Measurements from ENCODE around the gene WNT3. TPM values are rescaled to one million over a fixed set of nuclear protein-coding genes. Genes with fewer than 3 reads are reported as not detected.

The WNT3 gene
- total RNA-seq, 1 donor from 2014 or later, result 2.0 TPM

- H3K4me1 Mint-ChIP-seq (ENCODE audit: unreplicated experiment), result peaks cover 15% of the 10 kb centered on the region
- no peak for DNase-seq (ENCODE audit: extremely low spot score, unreplicated experiment)
- no peak overlapping the region for H3K4me3 Mint-ChIP-seq (ENCODE audit: unreplicated experiment)
- no peak overlapping the region for H3K27ac Mint-ChIP-seq (ENCODE audit: unreplicated experiment)
- no peaks in the 10 kb centered on the region for H3K36me3 Mint-ChIP-seq (ENCODE audit: unreplicated experiment)
- no peaks in the 10 kb centered on the region for H3K9me3 Mint-ChIP-seq (ENCODE audit: unreplicated experiment)
- peak; percentile 44 for TF ChIP-seq CTCF (IDR thresholded peaks at IDR 0.05)
- peaks cover 41% of the 10 kb centered on the region for H3K27me3 Mint-ChIP-seq (ENCODE audit: unreplicated experiment)
These were observed 4.0 kb upstream of the WNT3 start for GRCh38 chr17:46822388-46822921.

GRCh38 chr17:46821482-46822387 is 3.2 kb upstream of the WNT3 start:
- DNase-seq (ENCODE audit: extremely low spot score, unreplicated experiment), result no peak
- peaks cover 45% of the 10 kb centered on the region for H3K27me3 Mint-ChIP-seq (ENCODE audit: unreplicated experiment)
- no peak overlapping the region for H3K4me3 Mint-ChIP-seq (ENCODE audit: unreplicated experiment)

GRCh38 chr17:46820592-46821450 is 2.3 kb upstream of the WNT3 start:
- Mint-ChIP-seq H3K4me3 (ENCODE audit: unreplicated experiment) (peak overlapping the region; percentile 22), H3K36me3 (ENCODE audit: unreplicated experiment) (no peaks in the 10 kb centered on the region), H3K9me3 (ENCODE audit: unreplicated experiment) (no peaks in the 10 kb centered on the region), H3K27ac (ENCODE audit: unreplicated experiment) (no peak overlapping the region), H3K27me3 (ENCODE audit: unreplicated experiment) (peaks cover 52% of the 10 kb centered on the region), H3K4me1 (ENCODE audit: unreplicated experiment) (peaks cover 15% of the 10 kb centered on the region)
- DNase-seq (ENCODE audit: extremely low spot score, unreplicated experiment), result no peak
- no peak for TF ChIP-seq CTCF (IDR thresholded peaks at IDR 0.05)

More at GRCh38 chr17:46821482-46822387, 3.2 kb upstream of the WNT3 start:
- Mint-ChIP-seq H3K9me3 (ENCODE audit: unreplicated experiment) (no peaks in the 10 kb centered on the region), H3K36me3 (ENCODE audit: unreplicated experiment) (no peaks in the 10 kb centered on the region), H3K4me1 (ENCODE audit: unreplicated experiment) (peaks cover 15% of the 10 kb centered on the region), H3K27ac (ENCODE audit: unreplicated experiment) (no peak overlapping the region)
- no peak for TF ChIP-seq CTCF (IDR thresholded peaks at IDR 0.05)

- H3K9me3 Mint-ChIP-seq (ENCODE audit: unreplicated experiment), result no peaks in the 10 kb centered on the region
- no peak for DNase-seq (ENCODE audit: extremely low spot score, unreplicated experiment)
- peaks cover 15% of the 10 kb centered on the region for H3K4me1 Mint-ChIP-seq (ENCODE audit: unreplicated experiment)
These were observed 1.4 kb upstream of the WNT3 start for GRCh38 chr17:46819906-46820351.

More at GRCh38 chr17:46819906-46820351, 1.4 kb upstream of the WNT3 start:
- H3K36me3 Mint-ChIP-seq (ENCODE audit: unreplicated experiment), result no peaks in the 10 kb centered on the region
- peaks cover 46% of the 10 kb centered on the region for H3K27me3 Mint-ChIP-seq (ENCODE audit: unreplicated experiment)
- no peak for TF ChIP-seq CTCF (IDR thresholded peaks at IDR 0.05)
- H3K4me3 Mint-ChIP-seq (ENCODE audit: unreplicated experiment), result no peak overlapping the region
- H3K27ac Mint-ChIP-seq (ENCODE audit: unreplicated experiment), result no peak overlapping the region
